Measurements from ENCODE around the gene SRI. TPM values are rescaled to one million over a fixed set of nuclear protein-coding genes. Genes with fewer than 3 reads are reported as not detected.

The SRI gene
- total RNA-seq, 1 experiment from 2014 or later, result 136 TPM

- no peak overlapping the region for H2AFZ ChIP-seq (ENCODE audit: low read length)
- no peak overlapping the region for H3K4me3 Mint-ChIP-seq
- no peak overlapping the region for H4K91ac ChIP-seq (ENCODE audit: insufficient read length, low read depth, low read length)
- no peaks in the 10 kb centered on the region for H3K27me3 ChIP-seq (ENCODE audit: insufficient read depth, low read length)
- no peak overlapping the region for H3T11ph ChIP-seq (ENCODE audit: low read length)
- peaks cover 10 to 12% of the 10 kb centered on the region in 2 experiments for H3K4me1 Mint-ChIP-seq
- no peak overlapping the region for H3K23ac ChIP-seq (ENCODE audit: insufficient read length, low read depth, low read length)
- H2AK5ac ChIP-seq (ENCODE audit: insufficient read length, low read length), result no peak overlapping the region
- peak overlapping the region in 1 of 3 experiments; percentile 48; a peak in 2 of 7 replicates for H3K27ac Mint-ChIP-seq
- H3K36me3 Mint-ChIP-seq (ENCODE audit: insufficient read depth in 1 of 3, low read depth in 3 of 3), result no peaks in the 10 kb centered on the region; a peak in 3 of 7 replicates
- no peaks in the 10 kb centered on the region for H3K79me2 ChIP-seq (ENCODE audit: insufficient read depth, low read length)
- DNase-seq, result no peak
- H3K14ac ChIP-seq (ENCODE audit: insufficient read depth, low read length), result no peak overlapping the region
- no peak overlapping the region for H3K56ac ChIP-seq (ENCODE audit: insufficient read length, low read depth, low read length)
- H3K9me3 Mint-ChIP-seq, result no peaks in the 10 kb centered on the region
- H4K8ac ChIP-seq (replicated peaks; ENCODE audit: insufficient read length, low read depth, low read length), result no peak overlapping the region
- H3K27me3 Mint-ChIP-seq (ENCODE audit: low read depth), result no peaks in the 10 kb centered on the region
- no peak overlapping the region for H2BK120ac ChIP-seq (ENCODE audit: low read depth, low read length, poor library complexity, severe bottlenecking)
- no peak overlapping the region for H3K27ac ChIP-seq (ENCODE audit: insufficient read length, low read depth, low read length)
- peaks cover 4% of the 10 kb centered on the region; the same call in 1 of the 2 replicates for H3K4me1 ChIP-seq (ENCODE audit: insufficient read depth, low read length)
- no peak overlapping the region for H3K18ac ChIP-seq (ENCODE audit: insufficient read length, low read depth, low read length)
- no peak overlapping the region for H2BK20ac ChIP-seq (ENCODE audit: low read depth, low read length, poor library complexity, severe bottlenecking)
- no peak overlapping the region for H3K9ac ChIP-seq (ENCODE audit: extremely low read depth, insufficient read length, low read length)
- no peaks in the 10 kb centered on the region for H4K20me1 ChIP-seq (ENCODE audit: control insufficient read depth, insufficient read depth, insufficient read length)
- H2BK5ac ChIP-seq (ENCODE audit: insufficient read length, low read length), result no peak overlapping the region
- H4K5ac ChIP-seq (ENCODE audit: insufficient read length, low read depth, low read length), result no peak overlapping the region
- H3K4ac ChIP-seq (ENCODE audit: low read depth, low read length), result no peak overlapping the region
- H3K79me1 ChIP-seq (ENCODE audit: insufficient read depth, low read depth, low read length, poor library complexity, severe bottlenecking), result no peaks in the 10 kb centered on the region
- no peaks in the 10 kb centered on the region for H3K23me2 ChIP-seq (ENCODE audit: insufficient read length, low read depth, low read length, poor library complexity, severe bottlenecking)
- H3K4me2 ChIP-seq (ENCODE audit: insufficient read depth, insufficient read length, low read length), result no peak overlapping the region
- TF ChIP-seq, protein P1, sequence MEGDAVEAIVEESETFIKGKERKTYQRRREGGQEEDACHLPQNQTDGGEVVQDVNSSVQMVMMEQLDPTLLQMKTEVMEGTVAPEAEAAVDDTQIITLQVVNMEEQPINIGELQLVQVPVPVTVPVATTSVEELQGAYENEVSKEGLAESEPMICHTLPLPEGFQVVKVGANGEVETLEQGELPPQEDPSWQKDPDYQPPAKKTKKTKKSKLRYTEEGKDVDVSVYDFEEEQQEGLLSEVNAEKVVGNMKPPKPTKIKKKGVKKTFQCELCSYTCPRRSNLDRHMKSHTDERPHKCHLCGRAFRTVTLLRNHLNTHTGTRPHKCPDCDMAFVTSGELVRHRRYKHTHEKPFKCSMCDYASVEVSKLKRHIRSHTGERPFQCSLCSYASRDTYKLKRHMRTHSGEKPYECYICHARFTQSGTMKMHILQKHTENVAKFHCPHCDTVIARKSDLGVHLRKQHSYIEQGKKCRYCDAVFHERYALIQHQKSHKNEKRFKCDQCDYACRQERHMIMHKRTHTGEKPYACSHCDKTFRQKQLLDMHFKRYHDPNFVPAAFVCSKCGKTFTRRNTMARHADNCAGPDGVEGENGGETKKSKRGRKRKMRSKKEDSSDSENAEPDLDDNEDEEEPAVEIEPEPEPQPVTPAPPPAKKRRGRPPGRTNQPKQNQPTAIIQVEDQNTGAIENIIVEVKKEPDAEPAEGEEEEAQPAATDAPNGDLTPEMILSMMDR (conservative IDR thresholded peaks at IDR 0.05), result no peak
- no peak overlapping the region for H2BK15ac ChIP-seq (ENCODE audit: low read depth, low read length)
- no peak overlapping the region for H2BK12ac ChIP-seq (ENCODE audit: insufficient read length, low read depth, low read length)
- no peaks in the 10 kb centered on the region for H3K9me3 ChIP-seq (ENCODE audit: control insufficient read depth, low read depth, low read length)
Measured at GRCh38 chr7:88185650-88186049, 34.2 kb downstream of the SRI start.
